Hepatic stellate cell (primary cell): ENCODE results near the gene WDPCP.
"Not testable (repeated sequence)": the region's sequence is repeated elsewhere in the genome, so short reads cannot be mapped to it uniquely, and the experiment has no call there.

Experiments
- DNase-seq: peaks from one replicate; pipeline ENCODE4 v3.0.0; 2011; ENCODE audit warnings: low spot score

WDPCP gene

DNA sequence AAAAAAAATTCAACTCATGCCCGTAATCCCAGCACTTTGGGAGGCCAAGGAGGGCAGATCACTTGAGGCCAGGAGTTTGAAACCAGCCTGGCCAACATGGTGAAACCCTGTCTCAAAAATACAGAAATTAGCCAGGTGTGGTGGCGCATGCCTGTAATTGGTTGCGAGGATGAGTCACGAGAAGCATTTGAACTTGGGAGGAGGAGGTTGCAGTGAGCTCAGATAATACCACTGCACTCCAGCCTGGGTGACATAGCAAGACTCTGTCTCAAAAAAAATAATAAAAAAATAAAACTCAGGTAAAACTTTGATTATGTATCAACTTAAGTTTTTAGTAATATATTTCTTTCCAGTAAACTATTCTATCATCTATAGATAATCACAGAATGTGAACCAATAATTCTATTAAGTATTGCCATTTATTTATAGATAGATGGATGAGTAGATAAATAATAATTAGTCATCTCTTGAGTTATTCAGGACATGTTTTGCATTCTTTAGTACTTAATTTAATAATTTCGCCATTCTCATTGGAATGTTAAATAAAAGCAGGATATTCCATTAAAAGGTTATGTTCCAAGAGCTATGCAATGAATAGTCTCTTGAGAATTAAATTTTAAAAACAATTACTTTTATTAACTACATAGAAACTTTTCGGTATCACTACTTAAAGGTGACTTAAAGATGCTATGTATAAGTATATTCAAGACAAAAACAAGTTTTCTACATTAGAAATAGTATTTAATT lies 48.7 kb downstream of the WDPCP start:
- no peak for DNase-seq

DNA sequence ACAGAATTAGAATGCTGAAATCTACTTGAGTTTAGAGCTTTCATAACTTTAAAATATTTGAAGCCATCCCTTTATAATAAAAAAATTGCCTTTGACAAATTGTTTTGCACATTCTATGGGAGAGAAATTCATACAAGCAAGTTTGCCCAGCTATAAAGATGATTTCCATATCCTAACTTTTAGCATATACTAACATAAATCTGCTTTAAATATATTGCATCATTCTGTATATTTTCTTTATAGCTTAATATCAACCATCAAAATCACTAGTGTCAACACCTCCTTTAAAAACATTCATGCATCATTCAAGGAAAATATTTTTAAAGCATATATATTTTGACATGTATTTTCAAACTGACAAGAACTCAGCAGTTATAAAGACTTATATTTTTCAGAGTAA lies 49.9 kb downstream of the WDPCP start:
- no peak for DNase-seq

DNA sequence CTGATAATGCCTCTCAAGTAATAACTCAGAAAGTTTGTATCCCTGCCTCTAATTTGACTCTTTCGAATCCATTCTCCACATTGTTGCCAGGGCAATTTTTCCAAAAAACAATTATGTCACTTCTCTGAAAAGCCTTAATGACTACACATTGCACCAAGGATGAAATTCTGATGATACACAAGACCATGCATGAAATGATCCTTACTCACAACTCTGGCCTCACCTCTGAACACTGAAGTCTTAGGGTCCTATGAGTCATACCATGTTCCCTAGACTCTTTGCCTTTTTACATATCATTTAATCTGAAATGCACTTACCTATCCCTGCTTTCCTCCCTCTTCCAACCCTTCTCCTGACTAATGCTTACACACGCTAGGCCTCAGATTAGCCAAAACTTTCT lies 51.0 kb downstream of the WDPCP start:
- no peak for DNase-seq

GRCh38 chr2:63530704-63531279 lies 57.5 kb downstream of the WDPCP start:
- no peak for DNase-seq

DNA sequence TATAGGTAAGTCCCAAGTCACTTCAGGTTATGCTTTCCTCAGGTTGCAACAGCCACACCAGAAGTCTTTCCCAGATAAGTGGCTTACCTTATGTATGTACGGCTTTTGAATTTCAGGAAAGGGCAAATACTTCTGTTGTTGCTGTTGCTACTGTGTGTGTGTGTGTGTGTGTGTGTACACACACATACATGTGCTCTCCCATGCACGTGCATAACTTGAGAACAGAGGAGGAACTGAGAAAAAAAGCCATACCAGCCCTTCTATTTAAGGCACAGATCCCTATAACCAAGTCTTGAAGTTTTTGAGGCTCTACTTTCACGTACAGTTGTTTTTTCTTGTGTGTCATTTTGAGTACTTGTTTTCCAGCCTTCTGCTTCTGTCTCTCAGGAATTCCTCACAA lies 62.4 kb downstream of the WDPCP start:
- DNase-seq: no peak

DNA sequence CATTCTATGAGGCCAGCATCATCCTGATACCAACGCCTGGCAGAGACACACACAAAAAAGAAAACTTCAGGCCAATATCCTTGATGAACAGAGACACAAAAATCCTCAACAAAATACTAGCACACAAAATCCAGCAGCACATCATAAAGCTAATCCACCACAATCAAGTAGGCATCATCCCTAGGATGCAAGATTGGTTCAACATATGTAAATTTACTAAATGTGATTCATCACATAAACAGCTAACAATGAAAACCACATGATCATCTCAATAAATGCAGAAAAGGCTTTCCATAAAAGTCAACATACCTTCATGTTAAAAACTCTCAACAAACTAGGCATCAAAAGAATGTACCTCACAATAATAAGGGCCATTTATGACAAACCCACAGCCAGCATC lies 65.3 kb downstream of the WDPCP start:
- no peak for DNase-seq

GRCh38 chr2:63520793-63521192 lies 67.5 kb downstream of the WDPCP start:
- no peak for DNase-seq

DNA sequence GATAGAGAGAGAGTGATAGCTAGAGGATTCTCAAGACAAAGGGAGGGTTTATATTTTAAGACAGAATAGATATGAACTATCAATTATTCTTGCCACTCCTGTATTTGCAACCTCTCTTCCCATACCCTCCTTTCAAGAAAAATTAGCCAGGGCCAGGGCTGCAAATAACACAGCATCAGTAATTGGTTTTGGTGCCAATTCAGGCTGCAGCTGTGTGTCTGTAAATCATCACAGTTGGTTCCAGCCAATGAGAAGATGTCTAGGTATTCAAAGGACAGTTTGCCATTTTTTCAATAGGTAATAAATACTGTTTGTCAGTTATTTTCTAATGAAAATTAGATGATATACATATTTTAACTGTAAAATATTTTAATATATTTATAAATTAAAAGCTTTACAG lies 73.5 kb downstream of the WDPCP start:
- DNase-seq: no peak

DNA sequence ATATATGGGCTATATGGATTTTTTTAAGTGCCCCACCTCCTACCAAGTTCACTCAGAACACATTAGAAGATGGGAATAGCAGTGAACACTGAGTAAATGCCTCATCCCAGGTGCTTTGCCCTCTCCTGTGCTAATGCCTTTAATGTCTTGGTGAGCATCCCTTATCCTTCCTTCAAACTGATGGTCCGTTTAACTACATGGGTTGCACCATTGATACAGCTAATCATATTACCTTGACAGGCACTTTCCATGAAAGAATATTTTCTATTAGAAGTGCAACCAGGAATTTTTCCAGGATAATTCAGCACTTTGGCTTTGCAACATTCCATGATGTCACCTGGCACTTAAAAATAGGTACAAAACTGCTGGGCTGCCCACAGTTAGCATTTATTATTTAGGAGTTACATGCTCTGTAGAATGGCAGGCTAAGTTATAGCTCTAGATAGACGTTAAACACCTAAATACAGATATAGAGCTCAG lies 74.0 kb downstream of the WDPCP start:
- DNase-seq: no peak

DNA sequence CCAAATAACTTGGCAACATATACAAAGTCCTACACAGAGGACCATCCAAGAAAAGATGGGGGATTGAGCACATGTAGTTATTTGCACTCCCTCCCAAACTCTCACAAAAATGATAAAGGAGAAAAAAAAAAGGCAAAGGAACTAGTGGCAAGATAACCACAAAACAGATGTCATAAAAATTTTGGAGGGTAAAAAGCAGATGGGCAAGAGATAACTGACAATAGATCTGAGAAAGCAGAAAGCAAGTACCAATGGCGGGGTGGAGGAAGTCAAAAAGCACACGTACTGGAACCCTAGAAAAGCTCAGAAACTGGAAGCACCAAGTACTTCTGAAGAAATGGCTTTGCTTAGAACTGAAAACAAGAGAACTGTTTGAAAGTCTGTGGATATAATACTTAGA lies 82.0 kb downstream of the WDPCP start:
- no peak for DNase-seq

- DNase-seq: no peak
These were observed 84.5 kb downstream of the WDPCP start for GRCh38 chr2:63503818-63504217.

DNA sequence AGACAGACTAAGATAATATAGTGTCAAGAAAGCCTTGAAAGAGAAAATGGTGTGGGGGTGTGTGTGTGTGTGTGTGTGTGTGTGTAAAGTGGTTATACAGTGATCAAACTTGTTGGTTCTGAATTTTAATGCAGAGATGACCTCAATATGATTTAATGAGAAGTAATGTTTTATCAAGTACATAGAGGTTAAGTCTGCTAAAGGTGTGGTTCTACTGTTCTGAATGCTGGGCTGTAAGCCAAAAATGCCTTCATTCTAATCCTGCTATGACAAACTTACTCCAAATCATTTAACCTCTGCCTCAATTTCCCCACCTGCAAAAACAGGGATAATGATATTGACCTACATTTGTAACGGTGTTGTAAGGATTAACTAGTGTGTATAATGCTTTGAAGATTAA lies 87.9 kb downstream of the WDPCP start:
- DNase-seq: no peak

DNA sequence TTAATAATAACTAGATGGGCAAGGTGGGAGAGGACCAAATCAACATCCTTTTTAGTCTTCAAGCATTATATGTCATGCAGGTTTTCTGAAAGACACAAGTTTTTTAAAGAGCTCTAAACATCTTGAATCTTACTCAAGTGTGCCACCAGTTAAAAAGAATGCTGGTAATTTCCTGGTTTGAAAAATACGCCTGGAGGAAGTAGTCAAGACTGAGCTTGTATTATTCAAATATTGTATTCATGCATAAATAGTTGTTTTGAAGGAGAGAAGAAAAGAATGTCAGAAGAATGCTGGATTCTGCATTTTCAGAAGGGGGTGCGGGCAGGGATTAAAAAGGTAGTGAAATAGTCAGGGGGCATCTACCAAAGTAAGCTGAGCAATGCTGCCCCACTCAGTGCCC lies 90.7 kb downstream of the WDPCP start:
- no peak for DNase-seq

- DNase-seq: no peak
These were observed 93.3 kb downstream of the WDPCP start for GRCh38 chr2:63494968-63495367.

GRCh38 chr2:63494100-63494499 lies 94.2 kb downstream of the WDPCP start:
- DNase-seq: no peak

DNA sequence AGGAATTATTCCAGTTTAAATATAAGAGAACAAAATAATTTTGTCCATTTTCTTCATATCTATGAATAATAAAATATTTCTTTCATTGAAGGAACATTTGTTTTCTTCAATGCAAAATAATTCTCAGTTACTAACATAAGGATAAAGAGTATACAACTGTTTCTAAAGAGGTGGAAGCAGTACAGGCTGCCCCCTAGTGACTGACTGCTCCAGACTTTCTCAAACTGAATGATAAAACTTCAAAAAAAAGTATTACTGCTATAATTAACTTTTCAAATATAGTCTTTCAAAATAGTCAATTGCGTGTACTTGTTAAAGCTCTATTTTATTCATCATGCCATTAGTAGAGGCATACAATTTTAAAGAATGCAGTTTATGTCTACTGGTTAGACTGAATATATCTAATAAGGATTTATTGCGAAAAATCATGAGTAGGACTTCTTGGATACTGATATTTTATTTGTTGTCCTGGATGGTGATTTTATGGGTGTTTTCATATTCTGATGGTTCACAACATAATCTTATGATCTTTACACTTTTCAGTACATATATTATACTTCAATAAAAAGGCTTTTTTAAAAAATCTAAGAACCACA lies 100.1 kb downstream of the WDPCP start:
- peak; percentile 5 for DNase-seq

DNA sequence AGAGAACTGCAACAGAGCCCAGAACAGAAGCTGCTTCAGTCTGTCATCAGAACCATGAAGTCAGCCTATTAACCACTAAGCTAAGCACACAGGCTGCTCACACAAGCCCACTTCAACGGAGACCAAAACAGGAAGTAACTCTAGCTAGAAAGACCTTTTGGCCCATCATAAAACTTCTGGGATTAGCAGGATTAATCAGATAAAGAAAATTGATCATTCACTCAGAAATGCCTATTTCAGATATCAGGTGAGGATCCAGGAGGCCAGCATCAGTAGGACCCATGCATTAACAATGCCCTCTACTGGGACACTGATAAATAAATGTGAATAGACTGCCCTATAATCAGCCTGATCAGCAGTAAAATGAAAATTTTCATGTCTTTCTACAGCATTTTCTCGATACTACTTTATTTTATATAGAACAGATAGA lies 101.4 kb downstream of the WDPCP start:
- DNase-seq: no peak

GRCh38 chr2:63484901-63485300 lies 103.4 kb downstream of the WDPCP start:
- no peak for DNase-seq

DNA sequence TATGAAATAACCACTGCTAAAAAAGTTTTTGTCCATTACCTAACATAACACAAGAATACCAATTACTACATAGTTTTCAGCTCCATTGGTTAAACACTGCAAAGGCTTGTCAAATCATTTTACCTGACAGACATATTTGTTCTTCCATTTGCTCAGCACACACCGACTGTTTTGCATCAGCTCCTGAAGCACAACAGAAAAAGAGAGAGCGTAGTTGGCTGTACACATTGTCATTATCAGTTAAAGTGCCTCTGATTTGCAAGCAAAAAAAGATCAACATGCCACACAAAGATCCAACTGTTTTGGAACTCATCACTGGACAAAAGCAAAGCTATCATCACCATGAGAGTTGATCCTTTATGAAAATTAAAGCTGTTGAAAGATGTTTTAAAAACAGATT lies 103.8 kb downstream of the WDPCP start:
- DNase-seq: no peak

DNA sequence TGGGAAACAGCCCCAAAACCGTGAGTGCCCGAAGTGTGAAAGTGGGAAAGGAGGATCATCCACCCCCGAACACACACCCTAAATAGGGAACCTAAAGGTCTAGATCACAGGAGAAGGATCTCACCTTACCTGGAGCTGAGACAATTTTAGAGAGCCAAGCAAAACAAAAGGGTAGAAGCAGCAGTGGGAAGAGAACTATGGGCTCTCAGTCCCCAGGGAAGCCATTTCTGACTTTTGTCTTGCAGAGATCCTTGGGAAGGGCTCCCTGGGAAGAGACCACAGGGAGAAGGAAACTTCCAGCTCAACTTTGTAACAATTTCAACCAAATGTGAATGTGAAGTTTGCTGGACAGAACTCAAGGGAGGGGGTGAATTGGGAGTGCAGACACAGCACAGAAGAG lies 110.6 kb downstream of the WDPCP start:
- no peak for DNase-seq

DNA sequence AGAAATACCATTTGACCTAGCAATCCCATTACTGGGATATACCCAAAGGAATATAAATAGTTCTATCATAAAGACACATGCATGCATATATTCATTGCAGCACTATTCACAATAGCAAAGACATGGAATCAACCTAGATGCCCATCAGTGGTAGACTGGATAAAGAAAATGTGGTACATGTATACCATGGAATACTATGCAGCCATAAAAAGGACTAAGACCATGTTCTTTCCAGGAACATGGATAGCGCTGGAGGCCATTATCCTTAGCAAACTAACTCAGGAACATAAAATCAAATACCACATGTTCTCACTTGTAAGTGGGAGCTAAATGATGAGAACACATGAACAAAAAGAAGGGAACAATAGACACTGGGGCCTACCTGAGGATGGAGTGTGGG lies 119.0 kb downstream of the WDPCP start:
- DNase-seq: not testable (repeated sequence)

- peak; percentile 20 for DNase-seq
These were observed 122.6 kb downstream of the WDPCP start for GRCh38 chr2:63465633-63466032.

GRCh38 chr2:63463142-63463541 lies 125.1 kb downstream of the WDPCP start:
- no peak for DNase-seq

DNA sequence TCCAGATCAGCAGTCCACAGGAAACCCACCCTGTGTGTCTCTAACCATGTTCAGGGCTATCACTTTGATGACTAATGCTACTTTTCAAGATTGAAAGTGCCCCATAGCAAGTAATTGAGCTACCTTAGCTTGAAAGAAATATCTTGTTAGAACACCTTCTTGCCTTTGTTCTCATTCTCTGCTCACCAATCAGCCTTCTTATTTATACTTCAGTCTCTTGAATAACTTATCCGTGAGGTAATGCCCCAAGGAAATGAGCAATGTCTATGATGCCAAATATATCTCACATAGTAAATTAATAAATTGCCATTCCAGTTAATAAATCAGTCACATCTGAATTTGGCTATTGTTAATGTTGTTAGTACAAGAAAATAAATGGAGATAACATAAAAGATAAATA lies 141.6 kb downstream of the WDPCP start:
- DNase-seq: no peak
